A549 (cell line): ENCODE measurements around the gene DEDD2. TPM values are rescaled to one million over a fixed set of nuclear protein-coding genes. Genes with fewer than 3 reads are reported as not detected.

Experiments used
- ATAC-seq, 2 experiments: fragments of 200-7000 bp in 1 of 2; fragments of >200 bp in 1 of 2; cut with Nextera tagmentation in 1 of 2; cut with Tn5 transposase in 1 of 2; 3 replicates each; pipeline versions ENCODE4 v1.8.0 to v1.9.1; 2018 to 2020; ENCODE audit warnings: mild to moderate bottlenecking in 1 of 2, moderate library complexity in 1 of 2
- CTCF ChIA-PET: fragments of 300-600 bp; sonication (Branson Sonifier 250); formaldehyde crosslinking; extraction: SDS; loops from one replicate; lab custom pipeline; 2021; ENCODE audit warnings: antibody characterized with exemption, inconsistent platforms; lab: Yijun Ruan, JAX
- POLR2A ChIA-PET: fragments of 350-600 bp; formaldehyde crosslinking; extraction: SDS; loops from one replicate; lab custom pipeline; 2021; ENCODE audit warnings: antibody characterized with exemption, inconsistent platforms; lab: Yijun Ruan, JAX
- DNase-seq, 2 experiments: peaks; one replicate each; pipeline versions ENCODE4 v3.0.0 to v3.0.0-alpha.2; 2011 to 2016; ENCODE audit warnings: low read depth in 1 of 2, low spot score in 1 of 2
- FAIRE-seq: peaks from 2 replicates; lab custom pipeline; 2011; peaks lifted over from hg19 to GRCh38; lab: Jason Lieb, UNC
- H3K27ac ChIP-seq, 2 experiments: fragments of >200 bp; sonication (Bioruptor Twin); formaldehyde crosslinking; 3 replicates each; pipeline ENCODE4 v1.5.1; 2016 to 2017
- H3K4me1 ChIP-seq: fragments of >200 bp; sonication (Bioruptor Twin); formaldehyde crosslinking; 3 replicates; pipeline ENCODE4 v1.6.1; 2016
- H3K4me2 ChIP-seq: fragments of >200 bp; sonication (Bioruptor Twin); formaldehyde crosslinking; 3 replicates; pipeline ENCODE4 v1.6.1; 2016
- H3K4me3 ChIP-seq: fragments of >200 bp; sonication (Bioruptor Twin); formaldehyde crosslinking; 3 replicates; pipeline ENCODE4 v1.5.1; 2016
- H3K9me3 ChIP-seq: fragments of >200 bp; sonication (Bioruptor Twin); formaldehyde crosslinking; 3 replicates; pipeline ENCODE4 v1.6.1; 2016
- CEBPB ChIP-seq, 2 experiments: fragments of >200 bp in 1 of 2; sonication (Bioruptor Twin) in 1 of 2; formaldehyde crosslinking in 1 of 2; IDR thresholded peaks; 2 replicates each; pipeline ENCODE4 v1.6.1; 2012 to 2016
- E2F6 ChIP-seq: IDR thresholded peaks from 2 replicates; pipeline ENCODE4 v1.6.1; 2012; ENCODE audit warnings: low read depth, borderline replicate concordance
- EHF ChIP-seq: fragments of 250-450 bp; sonication (Bioruptor Pico); IDR thresholded peaks from 2 replicates; pipeline ENCODE4 v1.5.0; 2020; ENCODE audit warnings: mild to moderate bottlenecking
- EP300 ChIP-seq, 2 experiments: fragments of >200 bp; sonication (Bioruptor Twin); formaldehyde crosslinking; IDR thresholded peaks; 2 replicates in 1 of 2; 3 replicates in 1 of 2; pipeline ENCODE4 v1.6.1; 2016 to 2017
- ESRRA ChIP-seq: fragments of 150-350 bp; IDR thresholded peaks from 2 replicates; pipeline ENCODE4 v1.6.1; 2014; ENCODE audit warnings: mild to moderate bottlenecking, low read length, borderline replicate concordance
- FOSB ChIP-seq: fragments of 250-450 bp; sonication (Bioruptor Pico); IDR thresholded peaks from 2 replicates; pipeline ENCODE4 v1.5.0; 2020; ENCODE audit warnings: mild to moderate bottlenecking, moderate library complexity
- FOXS1 ChIP-seq: fragments of 250-450 bp; sonication (Bioruptor Pico); IDR thresholded peaks from 2 replicates; pipeline ENCODE4 v1.5.0; 2020; ENCODE audit warnings: mild to moderate bottlenecking, moderate library complexity
- HDAC2 ChIP-seq: fragments of 200-600 bp; sonication (generic); IDR thresholded peaks from 2 replicates; pipeline ENCODE4 v1.6.1; 2016
- HEYL ChIP-seq: fragments of 250-450 bp; sonication (Bioruptor Pico); IDR thresholded peaks from 2 replicates; pipeline ENCODE4 v1.8.0; 2021; ENCODE audit warnings: mild to moderate bottlenecking, moderate library complexity
- HOXB13 ChIP-seq: fragments of 250-450 bp; sonication (Bioruptor Pico); IDR thresholded peaks from 2 replicates; pipeline ENCODE4 v1.5.0; 2020; ENCODE audit warnings: low read depth, mild to moderate bottlenecking, moderate library complexity
- JUNB ChIP-seq: fragments of >200 bp; sonication (Bioruptor Twin); formaldehyde crosslinking; IDR thresholded peaks from 2 replicates; pipeline ENCODE4 v1.6.1; 2016
- KDM5A ChIP-seq: fragments of 200-600 bp; sonication (generic); IDR thresholded peaks from 2 replicates; pipeline ENCODE4 v1.6.1; 2016; ENCODE audit warnings: antibody characterized with exemption, mild to moderate bottlenecking
- MYC ChIP-seq: IDR thresholded peaks from 2 replicates; pipeline ENCODE4 v1.6.1; 2012; ENCODE audit warnings: mild to moderate bottlenecking, inconsistent platforms, low read length, improper control_type of control experiment, borderline replicate concordance
- PBX3 ChIP-seq: IDR thresholded peaks from 2 replicates; pipeline ENCODE4 v1.6.1; 2012
- PHF8 ChIP-seq: fragments of 200-600 bp; sonication (generic); IDR thresholded peaks from 2 replicates; pipeline ENCODE4 v1.6.1; 2016; ENCODE audit warnings: low read depth, mild to moderate bottlenecking, antibody characterized with exemption, moderate library complexity, borderline replicate concordance
- REST ChIP-seq: fragments of 200-600 bp; sonication (generic); IDR thresholded peaks from 2 replicates; pipeline ENCODE4 v1.6.1; 2016; ENCODE audit warnings: antibody characterized with exemption, mild to moderate bottlenecking, moderate library complexity
- RFX5 ChIP-seq: fragments of 450-650 bp; IDR thresholded peaks from 2 replicates; pipeline ENCODE4 v1.7.1; 2014; ENCODE audit warnings: antibody characterized with exemption, mild to moderate bottlenecking, moderate library complexity
- RNF2 ChIP-seq: fragments of 200-600 bp; sonication (generic); IDR thresholded peaks from 2 replicates; pipeline ENCODE4 v1.6.1; 2016; ENCODE audit warnings: low read depth, mild to moderate bottlenecking, antibody characterized with exemption, moderate library complexity, borderline replicate concordance
- ZSCAN20 ChIP-seq: fragments of 250-450 bp; sonication (Bioruptor Pico); IDR thresholded peaks from 2 replicates; pipeline ENCODE4 v1.8.0; 2022; ENCODE audit warnings: mild to moderate bottlenecking, moderate library complexity
- WGBS: methylation state at CpG from one replicate; pipeline ENCODE4 v1.1.6; 2017; ENCODE audit errors: missing lambda C conversion rate; 5-methylcytosine and 5-hydroxymethylcytosine counted together
- polyA plus RNA-seq, 4 experiments: library from polyadenylated mRNA; depleted of rRNA in 3 of 4; stranded (reverse); fragments of >200 nt; fragmentation: RNase III in 1 of 4; extraction: RNeasy Plus Mini Kit Qiagen cat#74134 plus additional on column Dnase treatment in 1 of 4; gene quantifications; 2 replicates in 3 of 4; 3 replicates in 1 of 4; pipeline ENCODE4 v1.2.3, GENCODE V29; 2011 to 2017

DEDD2 gene
- polyA plus RNA-seq, 2 of the 4 experiments (the other 2 are of a cell fraction), result 30.8 to 54.1 TPM

GRCh38 chr19:42158926-42159325 lies 58.6 kb downstream of the DEDD2 start:
- POLR2A ChIA-PET, result no interaction called here
- CTCF ChIA-PET, result interaction anchor here (0.6 to 5.7 kb wide), 18 partner anchors 8 to 261 kb away, joined by 3 to 54 read pairs (median 4); partner anchors contain the start of gene POU2F2
- H3K9me3 ChIP-seq, result no peaks in the 10 kb centered on the region
- TF ChIP-seq HEYL (CRISPR knock-in tag), result no peak
- no peak for TF ChIP-seq KDM5A
- TF ChIP-seq EHF (CRISPR knock-in tag), result no peak
- TF ChIP-seq FOXS1 (CRISPR knock-in tag), result no peak
- no peak for TF ChIP-seq REST
- TF ChIP-seq E2F6, result no peak
- TF ChIP-seq PBX3, result no peak
- no peak for TF ChIP-seq EP300 (IDR thresholded peaks at IDR 0.05)
- WGBS, result 4% methylated on average over 2 of the region's 2 CpGs
- FAIRE-seq (peak; percentile 63), ATAC-seq (no peak), DNase-seq (no peak)
- no peak overlapping the region for H3K4me2 ChIP-seq
- no peaks in the 10 kb centered on the region for H3K4me1 ChIP-seq
- H3K4me3 ChIP-seq, result no peak overlapping the region
- H3K27ac ChIP-seq, result no peak overlapping the region

GRCh38 chr19:42156571-42156970 lies 60.9 kb downstream of the DEDD2 start:
- no peak for TF ChIP-seq ESRRA
- TF ChIP-seq RNF2, result no peak
- Histone ChIP-seq H3K4me3 (no peak overlapping the region), H3K4me2 (no peak overlapping the region), H3K9me3 (no peaks in the 10 kb centered on the region), H3K4me1 (no peaks in the 10 kb centered on the region), H3K27ac (no peak overlapping the region)
- ChIA-PET POLR2A (no interaction called here), CTCF (interaction anchor here (1.1 to 5.7 kb wide), 9 partner anchors 9 to 48 kb away, joined by 3 to 54 read pairs (median 5); partner anchors contain the start of gene POU2F2)
- FAIRE-seq, result no peak
- no peak for DNase-seq
- WGBS, result 64% methylated on average over 8 of the region's 8 CpGs
- ATAC-seq, result no peak

- no peak overlapping the region for H3K27ac ChIP-seq
- WGBS, result 54% methylated on average over 10 of the region's 10 CpGs
- no peak overlapping the region for H3K4me3 ChIP-seq
- POLR2A ChIA-PET, result no interaction called here
- no peak overlapping the region for H3K4me2 ChIP-seq
- FAIRE-seq (no peak), DNase-seq (no peak), ATAC-seq (no peak)
- no peaks in the 10 kb centered on the region for H3K4me1 ChIP-seq
- no peaks in the 10 kb centered on the region for H3K9me3 ChIP-seq
- no peak for TF ChIP-seq HDAC2
- TF ChIP-seq FOSB (CRISPR knock-in tag), result no peak
- TF ChIP-seq RFX5, result no peak
- no peak for TF ChIP-seq KDM5A
- no peak for TF ChIP-seq HOXB13 (CRISPR knock-in tag)
- TF ChIP-seq JUNB, result no peak
- TF ChIP-seq EHF (CRISPR knock-in tag), result no peak
- no peak for TF ChIP-seq MYC
- TF ChIP-seq ZSCAN20, result no peak
- no peak for TF ChIP-seq PHF8
- TF ChIP-seq HEYL (CRISPR knock-in tag), result no peak
- no peak for TF ChIP-seq CEBPB (IDR thresholded peaks at IDR 0.05)
- CTCF ChIA-PET, result interaction anchor here (0.9 to 5.7 kb wide), 11 partner anchors 10 to 143 kb away, joined by 3 to 54 read pairs (median 3); partner anchors contain the start of gene POU2F2
Observed at GRCh38 chr19:42155796-42156195, 61.7 kb downstream of the DEDD2 start.
